HFFc6 (cell line): ENCODE results near the gene SRSF11. TPM values are rescaled to one million over a fixed set of nuclear protein-coding genes. Genes with fewer than 3 reads are reported as not detected.
A peak's percentile ranks its signal among the peaks of the same experiment; 100 is the strongest.

ENCODE experiments used
- DNase-seq: peaks from one replicate; pipeline ENCODE4 v3.0.0-alpha.2; 2018
- H3K27ac Mint-ChIP-seq: 2 replicates; pipeline ENCODE4 v1.8.0; 2020; ENCODE audit warnings: mild to moderate bottlenecking, mixed read lengths
- H3K27me3 Mint-ChIP-seq: 2 replicates; pipeline ENCODE4 v1.8.0; 2021; ENCODE audit warnings: mild to moderate bottlenecking, moderate library complexity, mixed read lengths; ENCODE audit not compliant: insufficient read depth
- H3K36me3 Mint-ChIP-seq: 2 replicates; pipeline ENCODE4 v1.8.0; 2021; ENCODE audit warnings: low read depth, mixed read lengths
- H3K4me1 Mint-ChIP-seq: 2 replicates; pipeline ENCODE4 v1.8.0; 2020; ENCODE audit warnings: low read depth, mixed read lengths
- H3K4me3 Mint-ChIP-seq: 2 replicates; pipeline ENCODE4 v1.8.0; 2020; ENCODE audit warnings: mild to moderate bottlenecking, moderate library complexity, mixed read lengths
- H3K9me3 Mint-ChIP-seq: 2 replicates; pipeline ENCODE4 v1.8.0; 2020; ENCODE audit warnings: mild to moderate bottlenecking, mixed read lengths
- total RNA-seq, 6 experiments: library from RNA; stranded (reverse); fragmentation: NEBNext Ultra II Directional; extraction: Animal tissue kit (Norgen Biotek cat#: 25700); gene quantifications; 2 replicates in 1 of 6; 3 replicates in 5 of 6; pipeline ENCODE4 v1.2.3, GENCODE V29; 2021
- TF ChIP-seq, protein P1 (sequence below): fragments of 200-600 bp; sonication (generic); IDR thresholded peaks from 2 replicates; pipeline ENCODE4 v1.5.0; 2021; ENCODE audit warnings: antibody characterized with exemption, mild to moderate bottlenecking

SRSF11 gene
- total RNA-seq, 6 experiments from 2014 or later, result 94.9 to 107 (median 100) TPM

GRCh38 chr1:70290218-70290617 is 69.0 kb downstream of the SRSF11 start:
- TF ChIP-seq, protein P1, sequence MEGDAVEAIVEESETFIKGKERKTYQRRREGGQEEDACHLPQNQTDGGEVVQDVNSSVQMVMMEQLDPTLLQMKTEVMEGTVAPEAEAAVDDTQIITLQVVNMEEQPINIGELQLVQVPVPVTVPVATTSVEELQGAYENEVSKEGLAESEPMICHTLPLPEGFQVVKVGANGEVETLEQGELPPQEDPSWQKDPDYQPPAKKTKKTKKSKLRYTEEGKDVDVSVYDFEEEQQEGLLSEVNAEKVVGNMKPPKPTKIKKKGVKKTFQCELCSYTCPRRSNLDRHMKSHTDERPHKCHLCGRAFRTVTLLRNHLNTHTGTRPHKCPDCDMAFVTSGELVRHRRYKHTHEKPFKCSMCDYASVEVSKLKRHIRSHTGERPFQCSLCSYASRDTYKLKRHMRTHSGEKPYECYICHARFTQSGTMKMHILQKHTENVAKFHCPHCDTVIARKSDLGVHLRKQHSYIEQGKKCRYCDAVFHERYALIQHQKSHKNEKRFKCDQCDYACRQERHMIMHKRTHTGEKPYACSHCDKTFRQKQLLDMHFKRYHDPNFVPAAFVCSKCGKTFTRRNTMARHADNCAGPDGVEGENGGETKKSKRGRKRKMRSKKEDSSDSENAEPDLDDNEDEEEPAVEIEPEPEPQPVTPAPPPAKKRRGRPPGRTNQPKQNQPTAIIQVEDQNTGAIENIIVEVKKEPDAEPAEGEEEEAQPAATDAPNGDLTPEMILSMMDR, result no peak
- Mint-ChIP-seq H3K9me3 (no peaks in the 10 kb centered on the region), H3K27ac (peak overlapping the region; percentile 36), H3K27me3 (no peaks in the 10 kb centered on the region), H3K4me1 (peaks cover 10% of the 10 kb centered on the region), H3K36me3 (0 out of 2 replicates have a peak, but pooled peaks cover 12% of the 10 kb centered on the region), H3K4me3 (no peak overlapping the region)
- peak; percentile 29 for DNase-seq

GRCh38 chr1:70293186-70293843 is 72.1 kb downstream of the SRSF11 start:
- Mint-ChIP-seq H3K27me3 (no peaks in the 10 kb centered on the region), H3K9me3 (no peaks in the 10 kb centered on the region), H3K4me3 (no peak overlapping the region), H3K27ac (no peak overlapping the region), H3K36me3 (0 out of 2 replicates have a peak, but pooled peaks cover 11% of the 10 kb centered on the region), H3K4me1 (peaks cover 10% of the 10 kb centered on the region)
- TF ChIP-seq, protein P1, result no peak
- DNase-seq, result no peak

- H3K27me3 Mint-ChIP-seq, result no peaks in the 10 kb centered on the region
- H3K4me3 Mint-ChIP-seq, result no peak overlapping the region
- H3K36me3 Mint-ChIP-seq, result peaks cover 10% of the 10 kb centered on the region
- H3K27ac Mint-ChIP-seq, result no peak overlapping the region
- no peak for DNase-seq
- H3K9me3 Mint-ChIP-seq, result no peaks in the 10 kb centered on the region
- TF ChIP-seq, protein P1, result no peak
- peaks cover under 1% of the 10 kb centered on the region; the same call in 1 of the 2 replicates for H3K4me1 Mint-ChIP-seq
Observed at GRCh38 chr1:70295749-70296148, 74.6 kb downstream of the SRSF11 start.

GRCh38 chr1:70299472-70299871 is 78.3 kb downstream of the SRSF11 start:
- no peaks in the 10 kb centered on the region for H3K4me1 Mint-ChIP-seq
- no peak overlapping the region for H3K4me3 Mint-ChIP-seq
- H3K27ac Mint-ChIP-seq, result no peak overlapping the region
- TF ChIP-seq, protein P1, result no peak
- peaks cover 1% of the 10 kb centered on the region; the same call in 1 of the 2 replicates for H3K27me3 Mint-ChIP-seq
- peaks cover 6% of the 10 kb centered on the region for H3K36me3 Mint-ChIP-seq
- no peak for DNase-seq
- H3K9me3 Mint-ChIP-seq, result no peaks in the 10 kb centered on the region

Other genes with a start within 250 kb of the SRSF11 start
- gene LRRC40, start 15.8 kb upstream of the SRSF11 start, total RNA-seq, result 10 to 100 TPM; 10.6 to 16.5 (median 14.0) TPM
- gene ANKRD13C, start 133.3 kb downstream of the SRSF11 start, total RNA-seq, result 10 to 100 TPM; 16.1 to 19.8 (median 19.1) TPM
- 1 to 10 TPM; 2.0 to 5.5 (median 3.2) TPM for gene CTH, start 189.9 kb downstream of the SRSF11 start, total RNA-seq